ENCODE results near the gene SFTPD.
"Not testable (repeated sequence)": the region's sequence is repeated elsewhere in the genome, so short reads cannot be mapped to it uniquely, and the experiment has no call there.

The SFTPD gene

GRCh38 chr10:79948976-79949722 lies at the start of gene SFTPD:
Gene SFTPD, minus strand, starts transcription at chr10:79949105. Its CDS starts 2,446 bp downstream, at chr10:79946659.
- no peak for DNase-seq (ENCODE audit: low read depth in 2 of 3, low spot score in 2 of 3)

GRCh38 chr10:79995979-79996634 lies 47.2 kb upstream of the SFTPD start:
- no peak for DNase-seq (ENCODE audit: low read depth in 2 of 3, low spot score in 2 of 3)

DNA sequence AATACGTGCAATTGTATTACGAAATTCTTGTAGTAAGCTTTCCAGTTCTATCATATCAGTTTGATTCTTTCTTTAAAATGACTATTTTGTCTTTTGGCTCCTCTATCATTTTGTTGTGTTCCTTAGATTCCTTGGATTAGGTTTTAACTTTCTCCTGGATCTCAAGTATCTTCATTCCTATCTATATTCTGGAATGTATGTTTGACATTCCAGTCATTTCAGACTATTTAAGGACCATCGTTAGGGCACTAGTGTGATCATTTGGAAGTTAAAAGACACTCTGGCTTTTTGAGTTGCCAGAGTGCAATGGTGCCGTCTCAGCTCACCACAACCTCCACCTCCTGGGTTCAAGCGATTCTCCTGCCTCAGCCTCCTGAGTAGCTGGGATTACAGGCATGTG lies 45.7 kb upstream of the SFTPD start:
- no peak for DNase-seq (ENCODE audit: low read depth in 2 of 3, low spot score in 2 of 3)

DNA sequence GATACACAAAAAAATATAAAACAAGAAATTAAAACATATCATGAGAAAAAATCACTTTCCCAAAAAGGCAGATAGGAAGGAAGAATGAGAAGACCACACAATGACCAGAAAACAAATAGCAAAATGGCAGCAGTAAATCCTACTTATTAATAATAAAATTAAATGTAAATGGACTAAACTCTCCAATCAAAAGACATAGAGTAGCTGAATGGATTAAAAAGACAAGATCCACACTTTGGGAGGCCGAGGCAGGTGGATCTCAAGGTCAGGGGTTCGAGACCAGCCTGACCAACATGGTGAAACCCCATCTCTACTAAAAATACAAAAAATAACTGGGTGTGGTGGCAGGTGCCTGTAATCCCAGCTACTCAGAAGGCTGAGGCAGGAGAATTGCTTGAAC lies 39.3 kb upstream of the SFTPD start:
- DNase-seq (ENCODE audit: low read depth in 2 of 3, low spot score in 2 of 3), result not testable (repeated sequence)

GRCh38 chr10:79986661-79987060 lies 37.8 kb upstream of the SFTPD start:
- not testable (repeated sequence) for DNase-seq (ENCODE audit: low read depth in 2 of 3, low spot score in 2 of 3)

GRCh38 chr10:79985481-79986072 lies 36.7 kb upstream of the SFTPD start:
- DNase-seq (ENCODE audit: low read depth in 2 of 3, low spot score in 2 of 3), result no peak

DNA sequence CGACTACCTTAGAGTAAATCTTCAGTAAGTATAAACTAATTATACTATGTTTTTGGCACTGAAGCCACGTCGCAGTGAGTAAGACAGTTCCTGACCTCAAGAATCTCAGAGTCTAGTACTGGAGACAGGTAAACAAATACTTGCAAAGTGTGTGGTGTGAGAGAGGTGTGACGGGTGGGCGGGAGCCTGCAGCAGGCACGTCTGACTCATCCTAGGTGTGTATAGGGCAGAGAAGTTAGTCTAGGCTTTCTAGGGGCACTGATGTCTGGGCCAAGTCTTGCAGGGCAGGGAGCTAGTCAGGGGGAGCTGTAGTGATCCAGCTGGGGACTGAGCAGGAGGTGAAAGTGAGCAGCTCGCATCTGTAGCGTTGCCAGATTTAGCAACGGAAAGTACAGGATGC lies 35.9 kb upstream of the SFTPD start:
- DNase-seq (ENCODE audit: low read depth in 2 of 3, low spot score in 2 of 3), result peak in 2 of 3 experiments; percentile 39 to 42

DNA sequence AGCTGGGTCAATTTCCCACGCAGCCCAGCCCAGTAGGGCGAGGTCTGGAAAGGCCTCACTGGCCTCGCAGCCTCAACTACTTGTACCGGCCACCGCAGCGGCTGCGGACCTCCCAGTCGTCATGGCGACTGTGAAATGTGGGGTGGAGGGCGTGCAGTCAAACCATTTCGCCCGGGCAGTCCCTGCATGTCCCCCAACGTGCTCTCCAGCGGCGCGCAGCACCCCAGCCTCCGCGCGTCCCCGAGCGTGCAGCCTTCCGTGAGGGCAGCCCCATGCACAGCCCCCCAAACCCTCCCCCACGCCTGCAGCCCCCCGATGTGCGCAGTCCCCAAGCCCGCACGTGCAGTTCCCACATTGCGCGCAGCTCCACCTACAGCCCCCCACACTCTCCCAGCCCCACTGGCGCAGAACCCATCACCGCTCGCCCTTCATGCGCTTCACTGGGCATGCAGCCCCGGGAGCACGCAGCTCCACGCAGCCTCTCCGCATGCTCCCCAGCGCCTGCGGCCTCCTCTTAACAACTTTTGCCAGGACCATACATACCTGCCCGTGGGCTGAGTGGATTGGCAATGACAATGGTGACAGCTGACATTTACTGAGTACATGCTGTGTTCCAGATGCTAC lies 34.5 kb upstream of the SFTPD start:
- DNase-seq (ENCODE audit: low read depth in 2 of 3, low spot score in 2 of 3), result no peak

DNA sequence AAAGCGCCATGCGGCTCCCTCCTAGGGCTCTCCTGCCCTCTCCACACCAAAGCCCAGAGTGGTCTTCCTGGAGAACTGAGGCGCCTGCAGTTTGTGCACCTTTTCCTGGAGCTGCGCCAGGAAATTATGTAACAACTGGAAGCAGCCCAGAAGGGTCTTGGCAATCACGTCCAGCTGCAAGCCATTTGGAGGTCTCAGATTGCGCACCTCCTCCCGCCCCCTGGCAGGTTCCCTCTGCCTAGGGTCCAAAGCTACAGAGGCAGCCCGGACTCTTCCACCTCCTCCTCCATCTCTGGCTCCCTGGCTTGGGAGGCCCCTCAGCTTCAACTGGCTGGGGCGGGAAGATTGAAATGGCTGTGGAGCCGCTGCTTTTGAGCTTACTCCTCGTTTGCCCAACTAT lies 34.0 kb upstream of the SFTPD start:
- DNase-seq (ENCODE audit: low read depth in 2 of 3, low spot score in 2 of 3), result no peak

GRCh38 chr10:79982362-79982800 lies 33.5 kb upstream of the SFTPD start:
- no peak for DNase-seq (ENCODE audit: low read depth in 2 of 3, low spot score in 2 of 3)

- DNase-seq (ENCODE audit: low read depth in 2 of 3, low spot score in 2 of 3), result peak in 1 of 3 experiments; percentile 5
Measured at GRCh38 chr10:79981450-79982361, 32.8 kb upstream of the SFTPD start.

DNA sequence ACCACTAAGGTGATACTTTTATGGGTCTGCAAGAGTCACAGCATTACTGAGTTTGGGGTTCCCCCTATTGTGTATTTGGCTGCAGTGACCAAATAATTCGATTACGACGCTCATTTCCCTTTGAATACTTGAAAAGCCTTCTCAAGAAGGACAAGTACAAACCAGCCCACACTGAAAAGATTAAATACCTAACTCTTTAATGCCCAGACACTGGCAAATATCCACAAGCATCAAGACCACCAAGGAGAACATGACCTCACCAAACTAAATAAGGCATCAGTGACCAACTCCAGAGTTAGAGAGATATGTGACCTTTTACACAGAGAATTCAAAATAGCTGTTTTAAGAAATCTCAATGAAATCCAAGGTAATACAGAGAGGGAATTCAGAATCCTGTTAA lies 31.8 kb upstream of the SFTPD start:
- DNase-seq (ENCODE audit: low read depth in 2 of 3, low spot score in 2 of 3), result no peak

- no peak for DNase-seq (ENCODE audit: low read depth in 2 of 3, low spot score in 2 of 3)
Measured at GRCh38 chr10:79979976-79980687, 31.2 kb upstream of the SFTPD start.

DNA sequence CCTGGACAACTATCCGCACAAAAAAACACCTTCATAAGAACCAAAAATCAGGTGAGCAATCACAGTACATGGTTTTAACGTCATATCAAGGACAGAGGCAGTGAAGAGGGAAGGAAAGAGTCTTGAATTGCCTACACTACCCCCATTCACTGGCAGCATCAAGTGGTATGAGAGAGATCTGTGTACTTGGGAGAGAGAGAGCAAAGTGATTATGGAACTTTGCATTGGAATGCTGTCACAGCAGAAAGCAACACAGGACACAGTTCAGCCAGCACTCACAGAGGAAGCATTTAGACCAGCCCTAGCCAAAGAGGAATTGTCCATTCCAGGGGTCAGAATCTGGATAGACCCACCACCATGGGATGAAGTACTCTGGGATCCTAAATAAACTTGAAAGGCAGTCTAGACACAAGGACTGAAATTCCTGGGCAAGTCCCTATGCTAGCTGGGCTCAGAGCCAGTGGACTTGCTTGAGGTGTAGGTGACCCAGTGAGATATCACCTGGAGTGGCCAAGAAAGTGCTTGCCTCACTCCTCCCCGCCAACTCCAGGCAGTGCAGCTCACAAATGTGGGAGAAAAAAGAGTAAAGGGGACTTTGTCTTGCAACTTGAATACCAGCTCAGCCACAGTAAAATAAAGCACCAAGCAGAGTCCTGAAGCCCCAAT lies 30.5 kb upstream of the SFTPD start:
- no peak for DNase-seq (ENCODE audit: low read depth in 2 of 3, low spot score in 2 of 3)

GRCh38 chr10:79976999-79977398 lies 28.1 kb upstream of the SFTPD start:
- no peak for DNase-seq (ENCODE audit: low read depth in 2 of 3, low spot score in 2 of 3)

GRCh38 chr10:79970062-79970461 lies 21.2 kb upstream of the SFTPD start:
- DNase-seq (ENCODE audit: low read depth in 2 of 3, low spot score in 2 of 3), result no peak

GRCh38 chr10:79947787-79948424 lies 999 bp downstream of the SFTPD start:
- DNase-seq (ENCODE audit: low read depth in 2 of 3, low spot score in 2 of 3), result no peak

- DNase-seq (ENCODE audit: low read depth in 2 of 3, low spot score in 2 of 3), result no peak
Measured at GRCh38 chr10:79947083-79947415, 1.9 kb downstream of the SFTPD start.
